Omental fat pad (tissue), 4 donors: ENCODE data around the gene PTGDS. TPM values are rescaled to one million over a fixed set of nuclear protein-coding genes. Genes with fewer than 3 reads are reported as not detected.

Experiments
- ATAC-seq: fragments of 150-250 bp; one replicate; pipeline ENCODE4 v1.9.1; 2016; ENCODE audit warnings: mild to moderate bottlenecking, moderate library complexity; ENCODE audit not compliant: low FRiP score
- DNase-seq: peaks from one replicate; pipeline ENCODE4 v3.0.0-alpha.2; 2019; ENCODE audit warnings: low spot score
- CTCF ChIP-seq, 3 donors: fragments of 450-650 bp; IDR thresholded peaks; one replicate each; pipeline ENCODE4 v1.5.1; 2016 to 2017; ENCODE audit warnings: antibody characterized with exemption in 3 of 3, mild to moderate bottlenecking in 3 of 3, moderate library complexity in 2 of 3
- total RNA-seq, 4 donors: library from RNA; depleted of rRNA; stranded (reverse); fragments of >200 nt; gene quantifications; one replicate each; pipeline ENCODE4 v1.1.0, GENCODE V29; 2016

The PTGDS gene
- total RNA-seq, 4 donors from 2014 or later, result 76.9 to 173 (median 118) TPM

- DNase-seq (no peak), ATAC-seq (no peak)
- no peak for TF ChIP-seq CTCF (IDR thresholded peaks at IDR 0.05)
Observed at GRCh38 chr9:136947028-136947891, 30.0 kb upstream of the PTGDS start.

- no peak for DNase-seq
- TF ChIP-seq CTCF (IDR thresholded peaks at IDR 0.05), result no peak
- no peak for ATAC-seq
Observed at GRCh38 chr9:136947955-136948510, 29.3 kb upstream of the PTGDS start.

GRCh38 chr9:136949239-136949816 lies 28.0 kb upstream of the PTGDS start:
- no peak for ATAC-seq
- DNase-seq, result no peak
- TF ChIP-seq CTCF (IDR thresholded peaks at IDR 0.05), result no peak

DNA sequence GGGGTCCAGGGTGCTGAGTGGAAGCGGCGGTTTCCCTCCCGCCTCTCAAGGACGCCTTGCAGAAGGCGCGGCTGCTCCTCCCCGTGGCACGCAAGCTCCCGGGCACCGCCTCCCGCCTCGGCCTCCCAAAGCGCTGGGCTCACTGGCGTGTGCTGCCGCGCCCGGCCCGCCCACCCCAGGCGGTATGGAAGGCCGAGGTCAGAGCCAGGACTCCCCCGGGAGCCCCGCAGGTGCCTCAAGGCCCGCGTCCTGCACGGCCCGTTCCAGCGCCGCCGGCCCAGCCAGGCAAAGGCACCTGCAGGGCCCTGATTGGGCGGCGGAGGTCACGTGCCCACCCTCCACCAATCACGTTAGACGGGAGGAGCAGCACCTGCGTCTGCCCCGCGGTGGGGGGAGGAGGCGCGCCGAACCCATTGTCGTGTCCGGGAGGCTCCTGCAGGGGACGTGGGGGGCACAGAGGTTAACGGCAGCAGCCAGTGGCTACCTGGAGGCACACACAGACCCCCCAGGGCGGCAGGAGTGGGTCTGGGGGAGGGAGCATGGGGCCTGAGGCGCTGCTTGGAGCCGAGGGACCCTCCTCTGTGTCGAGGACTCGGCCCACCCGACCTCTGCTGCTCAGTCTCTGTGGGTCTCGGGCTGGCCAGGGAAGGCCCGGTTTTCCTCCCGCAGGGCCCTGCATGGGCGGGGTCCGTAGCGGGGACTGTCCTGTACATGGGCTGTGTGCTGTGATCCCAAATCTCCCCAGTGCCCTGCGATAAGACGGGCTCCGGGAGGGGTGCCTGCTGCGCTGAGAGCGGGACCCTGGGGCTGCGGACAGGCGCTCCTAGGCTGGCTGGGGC lies 27.3 kb upstream of the PTGDS start:
- peak; percentile 94 for DNase-seq
- peak; percentile 70 for ATAC-seq
- no peak for TF ChIP-seq CTCF (IDR thresholded peaks at IDR 0.05)

- ATAC-seq, result peak; percentile 2
- DNase-seq, result no peak
- TF ChIP-seq CTCF (IDR thresholded peaks at IDR 0.05), result no peak
Observed at GRCh38 chr9:136950656-136951276, 26.5 kb upstream of the PTGDS start.

GRCh38 chr9:136951541-136952320 lies 25.6 kb upstream of the PTGDS start, which contains the start of gene LCN12:
Gene LCN12, plus strand, starts transcription at chr9:136952273. Its CDS starts 55 bp downstream, at chr9:136952328.
- no peak for TF ChIP-seq CTCF (IDR thresholded peaks at IDR 0.05)
- DNase-seq (no peak), ATAC-seq (no peak)
